Ramos (cell line): ENCODE measurements around the gene PIK3CB.
"Not testable (repeated sequence)": the region's sequence is repeated elsewhere in the genome, so short reads cannot be mapped to it uniquely, and the experiment has no call there.

Experiments used
- in situ Hi-C: fragments of 300-500 bp; cut with MboI; formaldehyde crosslinking; loops from one replicate; pipeline ENCODE4 v1.14.3; 2022; ENCODE audit warnings: low sequenced_read_pairs; ENCODE audit not compliant: unreplicated experiment

The PIK3CB gene

DNA sequence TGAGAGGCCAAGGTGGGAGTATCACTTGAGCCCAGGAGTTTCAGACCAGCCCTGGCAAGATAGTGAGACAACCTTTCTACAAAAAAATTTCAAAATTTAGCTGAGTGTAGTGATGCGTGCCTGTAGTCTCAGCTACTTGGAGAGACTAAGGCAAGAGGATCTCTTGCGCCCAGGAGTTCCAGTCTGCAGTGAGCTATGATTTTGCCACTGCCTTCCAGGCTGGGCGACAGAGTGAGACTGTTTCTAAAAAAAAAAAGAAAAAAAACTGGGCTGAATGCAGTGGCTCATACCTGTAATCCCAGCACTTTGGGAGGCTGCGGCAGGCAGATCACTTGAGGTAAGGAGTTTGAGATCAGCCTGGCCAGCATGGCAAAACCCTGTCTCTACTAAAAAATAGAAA, 14.0 kb upstream of the PIK3CB start:
- in situ Hi-C loops: no loop called here

DNA sequence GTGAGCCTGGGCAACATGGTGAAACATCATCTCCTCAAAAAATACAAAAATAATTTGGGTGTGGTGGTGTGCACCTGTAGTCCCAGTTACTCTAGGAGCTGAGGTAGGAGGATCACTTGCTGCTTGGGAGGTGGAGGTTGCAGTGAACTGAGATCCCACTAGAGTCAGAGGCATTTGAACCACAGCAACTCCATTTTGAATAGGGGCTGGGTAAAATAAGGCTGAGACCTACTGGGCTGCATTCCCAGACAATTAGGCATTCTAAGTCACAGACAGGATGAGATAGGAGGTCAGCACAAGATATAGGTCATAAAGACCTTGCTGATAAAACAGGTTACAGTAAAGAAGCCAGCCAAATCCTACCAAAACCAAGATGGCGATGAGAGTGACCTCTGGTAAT, 12.1 kb upstream of the PIK3CB start:
- in situ Hi-C loops: not testable (repeated sequence)

- in situ Hi-C loops: no loop called here
Measured at GRCh38 chr3:138846262-138846791, 11.6 kb upstream of the PIK3CB start.

GRCh38 chr3:138845771-138846173, 11.0 kb upstream of the PIK3CB start:
- in situ Hi-C loops: no loop called here

- in situ Hi-C loops: no loop called here
Measured at GRCh38 chr3:138845181-138845601, 10.5 kb upstream of the PIK3CB start.

- in situ Hi-C loops: no loop called here
Measured at GRCh38 chr3:138842483-138843188, 7.9 kb upstream of the PIK3CB start.

- in situ Hi-C loops: not testable (repeated sequence)
Measured at GRCh38 chr3:138838385-138838784, 3.7 kb upstream of the PIK3CB start.

DNA sequence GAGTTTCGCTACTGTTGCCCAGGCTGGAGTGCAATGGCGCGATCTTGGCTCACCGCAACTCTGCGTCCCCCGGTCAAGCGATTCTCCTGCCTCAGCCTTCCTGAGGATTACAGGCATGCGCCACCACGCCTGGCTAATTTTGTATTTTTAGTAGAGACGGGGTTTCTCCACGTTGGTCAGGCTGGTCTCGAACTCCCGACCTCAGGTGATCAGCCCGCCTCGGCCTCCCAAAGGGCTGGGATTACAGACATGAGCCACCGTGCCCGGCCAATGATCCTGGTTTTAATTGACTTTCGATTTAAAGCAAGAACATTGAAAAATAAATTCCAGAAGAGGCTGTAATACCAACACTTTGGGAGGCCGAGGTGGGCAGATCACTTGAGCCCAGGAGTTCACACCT, 1.1 kb upstream of the PIK3CB start:
- in situ Hi-C loops: not testable (repeated sequence)

DNA sequence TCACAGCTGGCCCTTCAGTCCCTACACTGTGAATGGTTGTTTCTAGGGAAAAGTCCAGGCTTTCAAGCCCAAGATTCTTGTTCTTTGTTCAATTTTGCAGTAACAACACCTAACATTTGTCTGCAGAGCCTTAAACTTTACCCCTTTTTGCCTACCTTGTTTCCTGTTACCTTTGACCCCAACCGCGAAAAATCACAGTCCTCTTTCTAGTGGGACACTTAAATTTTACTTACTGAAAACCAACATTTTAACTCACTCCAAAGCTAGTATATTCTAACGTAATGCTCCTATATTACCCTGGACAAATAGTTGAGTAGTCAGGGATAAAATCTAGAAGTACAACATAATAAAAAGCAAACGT, 649 bp upstream of the PIK3CB start:
- in situ Hi-C loops: no loop called here

GRCh38 chr3:138833899-138834595, 681 bp downstream of the PIK3CB start:
- in situ Hi-C loops: no loop called here

DNA sequence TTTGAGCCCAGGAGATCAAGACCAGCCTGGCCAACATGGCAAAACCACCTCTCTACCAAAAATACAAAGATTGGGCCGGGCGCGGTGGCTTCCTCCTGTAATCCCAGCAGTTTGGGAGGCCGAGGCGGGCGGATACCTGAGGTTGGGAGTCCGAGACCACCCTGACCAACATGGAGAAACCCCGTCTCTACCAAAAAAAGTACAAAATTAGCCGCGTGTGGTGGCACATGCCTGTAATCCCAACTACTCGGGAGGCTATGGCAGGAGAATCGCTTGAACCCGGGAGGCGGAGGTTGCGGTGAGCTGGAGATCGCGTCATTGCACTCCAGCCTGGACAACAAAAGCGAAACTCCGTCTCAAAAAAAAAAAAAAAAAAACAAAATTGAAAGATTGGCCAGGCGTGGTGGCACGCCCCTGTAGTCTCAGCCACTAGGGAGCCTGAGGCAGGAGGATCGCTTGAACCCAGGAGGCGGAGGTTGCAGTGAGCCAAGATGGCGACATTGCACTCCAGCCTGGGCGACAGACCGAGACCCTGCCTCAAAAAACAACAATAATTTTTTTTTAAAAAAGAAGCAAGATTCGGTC, 2.2 kb downstream of the PIK3CB start:
- in situ Hi-C loops: not testable (repeated sequence)

DNA sequence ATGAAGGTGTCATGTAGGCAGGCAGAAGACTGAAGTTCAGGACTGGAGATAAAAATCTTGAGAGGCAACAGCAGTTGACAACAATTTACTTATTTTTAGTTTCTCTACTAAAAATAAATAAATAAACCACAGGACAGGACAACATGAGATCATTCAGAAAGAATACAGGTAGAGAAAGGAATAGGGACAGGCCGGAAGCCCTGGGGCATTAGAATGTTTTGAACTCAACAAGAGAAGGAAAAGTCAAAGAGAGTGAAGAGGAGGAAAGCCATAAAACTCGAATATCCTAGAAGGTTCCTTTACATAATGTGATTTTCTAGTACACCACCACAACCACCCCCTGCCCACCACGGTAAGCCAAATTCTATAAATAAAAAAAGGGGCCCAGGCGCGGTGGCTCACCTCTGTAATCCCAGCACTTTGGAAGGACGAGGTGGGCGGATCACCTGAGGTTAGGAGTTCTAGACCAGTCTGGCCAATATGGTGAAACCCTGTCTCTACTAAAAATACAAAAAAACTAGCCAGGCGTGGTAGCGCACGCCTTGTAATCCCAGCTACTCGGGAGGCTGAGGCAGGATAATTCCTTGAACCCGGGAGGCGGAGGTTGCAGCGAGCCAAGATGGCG, 4.7 kb downstream of the PIK3CB start:
- in situ Hi-C loops: no loop called here

DNA sequence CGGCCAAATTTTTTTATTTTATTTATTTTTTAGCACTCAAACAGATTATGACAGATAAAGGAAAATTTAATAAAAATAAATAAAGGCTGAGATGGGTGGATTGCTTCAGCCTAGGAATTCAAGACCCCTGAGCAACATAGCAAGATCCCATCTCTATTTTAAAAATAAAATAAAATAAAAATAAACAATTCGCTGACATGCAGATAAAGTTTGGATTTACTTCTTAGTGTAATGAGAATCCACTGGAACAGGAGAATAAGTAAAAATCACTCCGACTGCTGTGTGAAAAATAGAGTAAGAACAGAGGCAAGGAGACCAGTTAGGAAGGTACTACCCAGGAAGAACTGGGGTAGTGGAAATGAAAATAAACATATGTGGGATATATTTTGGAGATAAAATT, 5.6 kb downstream of the PIK3CB start:
- in situ Hi-C loops: no loop called here

GRCh38 chr3:138827222-138827621, 7.5 kb downstream of the PIK3CB start:
- in situ Hi-C loops: no loop called here

DNA sequence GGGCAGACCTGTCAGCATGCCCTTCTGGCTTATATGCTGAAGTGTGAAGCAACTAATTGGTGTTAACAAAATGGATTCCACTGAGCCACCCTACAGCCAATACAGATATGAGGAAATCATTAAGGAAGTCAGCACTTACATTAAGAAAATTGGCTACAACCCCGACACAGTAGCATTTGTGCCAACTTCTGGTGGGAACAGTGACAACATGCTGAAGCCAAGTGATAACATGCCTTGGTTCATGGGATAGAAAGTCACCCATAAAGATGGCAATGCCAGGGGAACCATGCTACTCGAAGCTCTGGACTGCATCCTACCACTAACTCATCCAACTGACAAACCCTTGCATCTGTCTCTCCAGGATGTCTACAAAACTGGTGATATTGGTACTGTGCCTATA, 9.4 kb downstream of the PIK3CB start:
- in situ Hi-C loops: no loop called here

GRCh38 chr3:138824114-138824506, 10.6 kb downstream of the PIK3CB start:
- in situ Hi-C loops: no loop called here

DNA sequence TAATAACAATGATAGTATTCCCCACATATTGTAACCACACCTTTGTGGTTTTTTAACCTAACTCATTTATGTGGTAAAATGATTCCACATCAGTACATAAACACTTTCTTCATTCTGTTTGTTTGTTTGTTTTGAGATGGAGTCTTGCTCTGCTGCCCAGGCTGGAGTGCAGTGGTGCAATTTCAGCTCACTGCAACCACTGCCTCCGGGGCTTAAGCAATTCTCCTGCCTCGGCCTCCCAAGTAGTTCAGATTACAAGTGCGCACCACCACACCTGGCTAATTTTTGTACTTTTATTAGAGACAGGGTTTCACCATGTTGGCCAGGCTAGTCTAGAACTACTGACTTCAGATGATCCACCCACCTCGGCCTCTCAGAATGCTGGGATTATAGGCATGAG, 14.3 kb downstream of the PIK3CB start:
- in situ Hi-C loops: not testable (repeated sequence)

- in situ Hi-C loops: no loop called here
Measured at GRCh38 chr3:138818185-138818860, 16.4 kb downstream of the PIK3CB start.

- in situ Hi-C loops: no loop called here
Measured at GRCh38 chr3:138817695-138818094, 17.0 kb downstream of the PIK3CB start.

DNA sequence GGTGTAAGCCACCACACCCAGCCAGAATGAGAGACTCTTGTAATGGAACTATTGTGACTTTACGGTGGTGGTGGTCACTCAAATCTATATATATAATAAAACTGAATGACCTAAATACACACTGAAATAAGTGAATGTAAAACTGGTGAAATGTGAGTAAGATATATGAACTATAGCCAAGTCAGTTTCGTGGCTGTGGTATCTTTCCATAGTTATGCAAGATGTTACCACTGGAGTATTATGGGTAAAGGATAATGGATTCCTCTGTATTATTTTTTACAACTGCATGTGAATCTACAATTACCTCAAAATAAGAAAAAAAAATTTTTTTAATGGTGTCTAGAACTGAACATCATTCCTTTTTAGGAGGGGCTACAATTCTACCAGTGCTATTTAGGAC, 21.9 kb downstream of the PIK3CB start:
- in situ Hi-C loops: no loop called here
